Measurements from ENCODE around the gene H2BW1.
A peak's percentile ranks its signal among the peaks of the same experiment; 100 is the strongest.
"Not testable (repeated sequence)": the region's sequence is repeated elsewhere in the genome, so short reads cannot be mapped to it uniquely, and the experiment has no call there.

The H2BW1 gene

GRCh38 chrX:104013606-104014005 is at the start of gene H2BW1:
H2BW1 (minus strand) TSS chrX:104013708; CDS start chrX:104013576, 132 bp downstream.
- no peak within 1 kb of the TSS for H3K4me3 ChIP-seq (ENCODE audit: low read length)
- TF ChIP-seq CTCF (IDR thresholded peaks at IDR 0.05; ENCODE audit: insufficient read depth, low read depth, low read length, missing control alignments), result no peak
- DNase-seq (ENCODE audit: low read depth), result no peak

GRCh38 chrX:104062636-104063035 is 49.1 kb upstream of the H2BW1 start:
- H3K4me3 ChIP-seq (ENCODE audit: low read length); DNase-seq (ENCODE audit: low read depth): not testable (repeated sequence)

GRCh38 chrX:104054956-104055355 is 41.4 kb upstream of the H2BW1 start:
- not testable (repeated sequence) for H3K4me3 ChIP-seq (ENCODE audit: low read length); DNase-seq (ENCODE audit: low read depth)

- DNase-seq (ENCODE audit: low read depth), result no peak
- no peak overlapping the region for H3K4me3 ChIP-seq (ENCODE audit: low read length)
- TF ChIP-seq CTCF (IDR thresholded peaks at IDR 0.05; ENCODE audit: insufficient read depth, low read depth, low read length, missing control alignments), result no peak
These were observed 33.7 kb upstream of the H2BW1 start for GRCh38 chrX:104047171-104047570.

- no peak overlapping the region for H3K4me3 ChIP-seq (ENCODE audit: low read length)
- no peak for DNase-seq (ENCODE audit: low read depth)
These were observed 32.1 kb upstream of the H2BW1 start for GRCh38 chrX:104045642-104046041.

GRCh38 chrX:104041003-104041402 is 27.5 kb upstream of the H2BW1 start:
- DNase-seq (ENCODE audit: low read depth), result no peak
- no peak overlapping the region for H3K4me3 ChIP-seq (ENCODE audit: low read length)
- TF ChIP-seq CTCF (IDR thresholded peaks at IDR 0.05; ENCODE audit: insufficient read depth, low read depth, low read length, missing control alignments), result no peak

More at GRCh38 chrX:104045642-104046041, 32.1 kb upstream of the H2BW1 start:
- no peak for TF ChIP-seq CTCF (IDR thresholded peaks at IDR 0.05; ENCODE audit: insufficient read depth, low read depth, low read length, missing control alignments)

GRCh38 chrX:104039689-104040505 is 26.4 kb upstream of the H2BW1 start, which contains the start of gene H2BW2:
H2BW2 (plus strand) TSS chrX:104039956; CDS start chrX:104039995, 39 bp downstream.
- TF ChIP-seq CTCF (IDR thresholded peaks at IDR 0.05; ENCODE audit: insufficient read depth, low read depth, low read length, missing control alignments), result no peak
- H3K4me3 ChIP-seq (ENCODE audit: low read length), result no peak within 1 kb of the TSS
- no peak for DNase-seq (ENCODE audit: low read depth)

GRCh38 chrX:104018126-104018525 is 4.6 kb upstream of the H2BW1 start:
- TF ChIP-seq CTCF (IDR thresholded peaks at IDR 0.05; ENCODE audit: insufficient read depth, low read depth, low read length, missing control alignments), result no peak
- no peak for DNase-seq (ENCODE audit: low read depth)
- no peak overlapping the region for H3K4me3 ChIP-seq (ENCODE audit: low read length)

GRCh38 chrX:104015576-104015975 is 2.1 kb upstream of the H2BW1 start:
- peak; percentile 65 for DNase-seq (ENCODE audit: low read depth)
- H3K4me3 ChIP-seq (ENCODE audit: low read length), result not testable (repeated sequence)
